PC-3 (cell line): ENCODE results near the gene IMP3. TPM values are rescaled to one million over a fixed set of nuclear protein-coding genes. Genes with fewer than 3 reads are reported as not detected.

Experiments
- ATAC-seq: fragments of 200-7000 bp; cut with Tn5 transposase; 2 replicates; pipeline ENCODE4 v1.9.1; 2020; ENCODE audit warnings: mild to moderate bottlenecking, moderate library complexity
- BruUV-seq: library from RNA; stranded (reverse); fragments of 400-500 nt; replicated peaks from 2 replicates; lab custom pipeline; 2021; lab: Mats Ljungman, UMichigan
- CTCF ChIA-PET: fragments of 300-600 bp; sonication (Branson Sonifier 250); formaldehyde crosslinking; loops from one replicate; lab custom pipeline; 2022; ENCODE audit warnings: antibody characterized with exemption; lab: Charles Lee
- POLR2A ChIA-PET: fragments of 300-600 bp; sonication (Branson Sonifier 250); formaldehyde crosslinking; loops from one replicate; lab custom pipeline; 2022; ENCODE audit warnings: antibody characterized with exemption; ENCODE audit not compliant: unreplicated experiment; lab: Charles Lee
- DNase-seq: peaks from one replicate; pipeline ENCODE4 v3.0.0-alpha.2; 2015
- H2AFZ ChIP-seq: fragments of 300-600 bp; sonication (generic); 2 replicates; pipeline ENCODE4 v1.6.0; 2016; ENCODE audit warnings: antibody characterized with exemption, low read length
- H3F3A ChIP-seq: fragments of 300-600 bp; sonication (generic); one replicate; pipeline ENCODE4 v1.6.0; 2017; ENCODE audit warnings: antibody characterized with exemption, low read length, control low read depth, mild to moderate bottlenecking; ENCODE audit not compliant: unreplicated experiment
- H3K27ac ChIP-seq: fragments of 300-600 bp; sonication (generic); 2 replicates; pipeline ENCODE4 v1.5.1; 2016; ENCODE audit warnings: mild to moderate bottlenecking, low read length
- H3K27me3 ChIP-seq: fragments of 300-600 bp; sonication (generic); 2 replicates; pipeline ENCODE4 v1.6.1; 2016; ENCODE audit warnings: low read length, mixed read lengths
- H3K36me3 ChIP-seq: fragments of 300-600 bp; sonication (generic); 2 replicates; pipeline ENCODE4 v1.6.1; 2016; ENCODE audit warnings: low read depth, mixed run types, low read length, mixed read lengths
- H3K4me1 ChIP-seq: fragments of 300-600 bp; sonication (generic); 2 replicates; pipeline ENCODE4 v1.5.1; 2016; ENCODE audit warnings: low read length; ENCODE audit not compliant: insufficient read depth
- H3K4me2 ChIP-seq: fragments of 300-600 bp; sonication (generic); 2 replicates; pipeline ENCODE4 v1.6.0; 2016; ENCODE audit warnings: low read length
- H3K4me3 ChIP-seq: fragments of 300-600 bp; sonication (generic); 2 replicates; pipeline ENCODE4 v1.5.1; 2016; ENCODE audit warnings: mild to moderate bottlenecking, low read length, mixed read lengths
- H3K79me2 ChIP-seq: fragments of 300-600 bp; sonication (generic); 2 replicates; pipeline ENCODE4 v1.6.1; 2017; ENCODE audit warnings: low read length, mixed read lengths
- H3K9ac ChIP-seq: fragments of 300-600 bp; sonication (generic); 2 replicates; pipeline ENCODE4 v1.6.0; 2016; ENCODE audit warnings: mild to moderate bottlenecking, low read length
- H3K9me2 ChIP-seq: fragments of 300-600 bp; sonication (generic); replicated peaks from 2 replicates; pipeline ENCODE4 v1.6.1; 2016; ENCODE audit warnings: mixed run types, low read length, mixed read lengths
- H3K9me3 ChIP-seq: fragments of 300-600 bp; sonication (generic); 2 replicates; pipeline ENCODE4 v1.6.1; 2016; ENCODE audit warnings: low read length, mixed read lengths
- H4K20me1 ChIP-seq: fragments of 300-600 bp; sonication (generic); 2 replicates; pipeline ENCODE4 v1.6.1; 2016; ENCODE audit warnings: low read length, mixed read lengths
- CTCF ChIP-seq: fragments of 300-600 bp; sonication (generic); conservative IDR thresholded peaks from 2 replicates; pipeline ENCODE4 v1.5.1; 2017; ENCODE audit warnings: antibody characterized with exemption, low read depth, mild to moderate bottlenecking, low read length
- EZH2 ChIP-seq: fragments of 300-600 bp; sonication (generic); IDR thresholded peaks from one replicate; pipeline ENCODE4 v1.6.1; 2017; ENCODE audit warnings: antibody characterized with exemption, mild to moderate bottlenecking, low read length; ENCODE audit not compliant: unreplicated experiment
- EZH2phosphoT487 ChIP-seq: fragments of 300-600 bp; sonication (generic); IDR thresholded peaks from 2 replicates; pipeline ENCODE4 v1.6.1; 2018; ENCODE audit warnings: mild to moderate bottlenecking, antibody characterized with exemption, low read length, borderline replicate concordance
- intact Hi-C: fragments of 100-400 bp; cut with micrococcal nuclease; formaldehyde crosslinking; loops from 2 replicates; pipeline ENCODE4 v1.9.0; 2023
- total RNA-seq: library from RNA; depleted of rRNA; stranded (reverse); fragments of >200 nt; gene quantifications from 2 replicates; pipeline ENCODE4 v1.2.3, GENCODE V29; 2014

The IMP3 gene
- total RNA-seq, 1 experiment from 2014 or later, result 95.4 TPM

- no peaks in the 10 kb centered on the region for H3K9me3 ChIP-seq
- peaks cover 6% of the 10 kb centered on the region; the same call in 1 of the 2 replicates for H3K36me3 ChIP-seq
- no peak overlapping the region for H3K9ac ChIP-seq
- ATAC-seq, result no peak
- intact Hi-C loops, result no loop called here
- no peaks in the 10 kb centered on the region for H3K9me2 ChIP-seq
- no peak overlapping the region for H3K4me2 ChIP-seq
- POLR2A ChIA-PET, result interaction anchor here (0.6 kb wide), 1 partner anchor 153 kb away, joined by 13 read pairs; no protein-coding TSS in a partner anchor
- DNase-seq, result no peak
- no peaks in the 10 kb centered on the region for H3F3A ChIP-seq
- no TSS peak for BruUV-seq
- H4K20me1 ChIP-seq, result no peaks in the 10 kb centered on the region
- H3K79me2 ChIP-seq, result no peaks in the 10 kb centered on the region
- no peak overlapping the region for H3K4me3 ChIP-seq
- no peak for TF ChIP-seq CTCF
- no peak for TF ChIP-seq EZH2phosphoT487
- no peak for TF ChIP-seq EZH2
- H3K4me1 ChIP-seq, result no peaks in the 10 kb centered on the region
- H3K27ac ChIP-seq, result no peak overlapping the region
- H3K27me3 ChIP-seq, result no peaks in the 10 kb centered on the region
- CTCF ChIA-PET, result no interaction called here
- H2AFZ ChIP-seq, result no peak overlapping the region
These were observed 33.0 kb downstream of the IMP3 start for GRCh38 chr15:75606711-75607699.

GRCh38 chr15:75606026-75606425 lies 34.0 kb downstream of the IMP3 start:
- H3K79me2 ChIP-seq, result no peaks in the 10 kb centered on the region
- H3K27me3 ChIP-seq, result no peaks in the 10 kb centered on the region
- H3K4me3 ChIP-seq, result no peak overlapping the region
- no peak overlapping the region for H3K4me2 ChIP-seq
- intact Hi-C loops, result no loop called here
- CTCF ChIA-PET, result no interaction called here
- H3K9ac ChIP-seq, result no peak overlapping the region
- H3K4me1 ChIP-seq, result no peaks in the 10 kb centered on the region
- no TSS peak for BruUV-seq
- POLR2A ChIA-PET, result no interaction called here
- ATAC-seq (no peak), DNase-seq (no peak)
- H4K20me1 ChIP-seq, result no peaks in the 10 kb centered on the region
- TF ChIP-seq CTCF, result no peak
- no peak for TF ChIP-seq EZH2
- TF ChIP-seq EZH2phosphoT487, result no peak
- no peaks in the 10 kb centered on the region for H3K9me2 ChIP-seq
- no peak overlapping the region for H2AFZ ChIP-seq
- H3K27ac ChIP-seq, result no peak overlapping the region
- H3K36me3 ChIP-seq, result peaks cover 6% of the 10 kb centered on the region; the same call in 1 of the 2 replicates
- no peaks in the 10 kb centered on the region for H3K9me3 ChIP-seq
- H3F3A ChIP-seq, result no peaks in the 10 kb centered on the region

GRCh38 chr15:75599401-75599800 lies 40.6 kb downstream of the IMP3 start:
- TF ChIP-seq CTCF, result no peak
- TF ChIP-seq EZH2phosphoT487, result no peak
- TF ChIP-seq EZH2, result no peak
- no peaks in the 10 kb centered on the region for H3K4me1 ChIP-seq
- no peaks in the 10 kb centered on the region for H3K36me3 ChIP-seq
- H3K79me2 ChIP-seq, result no peaks in the 10 kb centered on the region
- H3K9me2 ChIP-seq, result no peaks in the 10 kb centered on the region
- H3K4me3 ChIP-seq, result no peak overlapping the region
- CTCF ChIA-PET, result interaction anchor here (0.5 kb wide), 1 partner anchor 20 kb away, joined by 3 read pairs; no protein-coding TSS in a partner anchor
- no peaks in the 10 kb centered on the region for H4K20me1 ChIP-seq
- H3K9ac ChIP-seq, result no peak overlapping the region
- POLR2A ChIA-PET, result no interaction called here
- H3K27me3 ChIP-seq, result no peaks in the 10 kb centered on the region
- BruUV-seq, result no TSS peak
- no peak overlapping the region for H3K4me2 ChIP-seq
- intact Hi-C loops, result no loop called here
- no peak overlapping the region for H3K27ac ChIP-seq
- H3F3A ChIP-seq, result no peaks in the 10 kb centered on the region
- H3K9me3 ChIP-seq, result no peaks in the 10 kb centered on the region
- ATAC-seq (no peak), DNase-seq (no peak)
- H2AFZ ChIP-seq, result no peak overlapping the region
